ENCODE results near the gene PM20D1. TPM values are rescaled to one million over a fixed set of nuclear protein-coding genes. Genes with fewer than 3 reads are reported as not detected.

Gene PM20D1
- total and polyA plus RNA-seq, 10 of the 15 experiments (the other 5 are each of a cell fraction or from before 2014, with no cell fraction given): not detected

- Histone ChIP-seq H3K4me1 (ENCODE audit: control insufficient read depth, insufficient read depth, low read length) (peaks cover 7% of the 10 kb centered on the region), H3K4me2 (ENCODE audit: control insufficient read depth, insufficient read depth) (no peak overlapping the region), H3K4me3 (no peak overlapping the region), H3K27ac (ENCODE audit: control insufficient read depth, insufficient read depth) (no peak overlapping the region), H3K9ac (ENCODE audit: control insufficient read depth, insufficient read depth, low read length) (no peak overlapping the region), H3K36me3 (ENCODE audit: control insufficient read depth in 2 of 2, insufficient read depth in 2 of 2, low read length in 1 of 2) (no peaks in the 10 kb centered on the region), H2AFZ (ENCODE audit: control insufficient read depth, low read depth, low read length) (no peak overlapping the region), H3K9me3 (replicated peaks; ENCODE audit: control insufficient read depth, insufficient read depth, low read length) (no peaks in the 10 kb centered on the region), H4K20me1 (ENCODE audit: control insufficient read depth, insufficient read depth) (no peaks in the 10 kb centered on the region), H3K27me3 (replicated peaks in 1 of 2; ENCODE audit: control insufficient read depth in 2 of 2, insufficient read depth in 2 of 2, low read length in 1 of 2) (no peaks in the 10 kb centered on the region; a peak in 1 of 4 replicates), H3K79me2 (ENCODE audit: control insufficient read depth, insufficient read depth, low read length) (no peaks in the 10 kb centered on the region)
- POLR2A ChIA-PET: interaction anchor here (0.6 to 0.8 kb wide), 2 partner anchors 51 to 149 kb away, joined by 3 to 5 read pairs; no protein-coding TSS in a partner anchor
- RAD21 ChIA-PET (ENCODE audit: unreplicated experiment): interaction anchor here (0.9 to 6.0 kb wide), 6 partner anchors 114 to 184 kb away, joined by 3 to 121 read pairs (median 6); no protein-coding TSS in a partner anchor
- intact Hi-C loops (cut with micrococcal nuclease; ENCODE audit: unreplicated experiment): no loop called here
- TF ChIP-seq TARDBP (IDR thresholded peaks at IDR 0.05; ENCODE audit: borderline replicate concordance) (no peak), POU2F2 (IDR thresholded peaks at IDR 0.05; ENCODE audit: borderline replicate concordance, low read depth, low read length) (0 out of 3 replicates have a peak, but pooled peaks have one; percentile 34)
- 64% methylated on average over 5 of the region's 5 CpGs for WGBS (ENCODE audit: insufficient coverage, insufficient replicate concordance, low lambda C conversion rate, missing lambda C conversion rate)
- FAIRE-seq (no peak), DNase-seq (ENCODE audit: low read depth, low spot score) (no peak), ATAC-seq (peak; percentile 46)
- in situ Hi-C loops (cut with MboI): loop anchor here (5.0 kb wide), 3 partner anchors 118 to 313 kb away; no protein-coding TSS in a partner anchor
- SMC1A ChIA-PET (ENCODE audit: uncharacterized antibody, unreplicated experiment): interaction anchor here (1.2 to 5.4 kb wide), 9 partner anchors 16 to 312 kb away, joined by 3 to 104 read pairs (median 5); partner anchors contain the start of gene SLC41A1
- CTCF ChIA-PET: interaction anchor here (1.1 to 14.2 kb wide), 12 partner anchors 8 to 188 kb away, joined by 3 to 222 read pairs (median 7); no protein-coding TSS in a partner anchor
- no TSS peak for BruUV-seq (replicated peaks)
Observed at GRCh38 chr1:205794011-205794730, 55.8 kb downstream of the PM20D1 start.

- CTCF ChIA-PET: interaction anchor here (1.2 to 14.2 kb wide), 18 partner anchors 11 to 238 kb away, joined by 3 to 222 read pairs (median 10); no protein-coding TSS in a partner anchor
- FAIRE-seq (no peak), ATAC-seq (no peak), DNase-seq (ENCODE audit: low read depth, low spot score) (no peak)
- H3K4me3 ChIP-seq: no peak overlapping the region
- 34% methylated on average over 6 of the region's 6 CpGs for WGBS (ENCODE audit: insufficient coverage, insufficient replicate concordance, low lambda C conversion rate, missing lambda C conversion rate)
- no peaks in the 10 kb centered on the region for H3K79me2 ChIP-seq (ENCODE audit: control insufficient read depth, insufficient read depth, low read length)
- no peak overlapping the region for H2AFZ ChIP-seq (ENCODE audit: control insufficient read depth, low read depth, low read length)
- no peak overlapping the region for H3K9ac ChIP-seq (ENCODE audit: control insufficient read depth, insufficient read depth, low read length)
- no peak overlapping the region for H3K4me2 ChIP-seq (ENCODE audit: control insufficient read depth, insufficient read depth)
- POLR2A ChIA-PET: no interaction called here
- TF ChIP-seq EED (IDR thresholded peaks at IDR 0.05; ENCODE audit: low read depth) (no peak), ELK1 (IDR thresholded peaks at IDR 0.05; ENCODE audit: low read depth, low read length) (no peak), PML (IDR thresholded peaks at IDR 0.05; ENCODE audit: low read length) (no peak), BCL11A (IDR thresholded peaks at IDR 0.05; ENCODE audit: low read depth, low read length) (no peak)
- H3K9me3 ChIP-seq (replicated peaks; ENCODE audit: control insufficient read depth, insufficient read depth, low read length): no peaks in the 10 kb centered on the region
- SMC1A ChIA-PET (ENCODE audit: uncharacterized antibody, unreplicated experiment): interaction anchor here (0.5 to 5.4 kb wide), 15 partner anchors 11 to 1541 kb away, joined by 3 to 104 read pairs (median 5); partner anchors contain the start of gene SLC41A1
- no TSS peak for BruUV-seq (replicated peaks)
- RAD21 ChIA-PET (ENCODE audit: unreplicated experiment): interaction anchor here (1.1 to 6.0 kb wide), 9 partner anchors 13 to 313 kb away, joined by 3 to 121 read pairs (median 7); no protein-coding TSS in a partner anchor
- H3K4me1 ChIP-seq (ENCODE audit: control insufficient read depth, insufficient read depth, low read length): peaks cover 7% of the 10 kb centered on the region
- H3K27me3 ChIP-seq (replicated peaks in 1 of 2; ENCODE audit: control insufficient read depth in 2 of 2, insufficient read depth in 2 of 2, low read length in 1 of 2): no peaks in the 10 kb centered on the region; a peak in 1 of 4 replicates
- no peaks in the 10 kb centered on the region for H4K20me1 ChIP-seq (ENCODE audit: control insufficient read depth, insufficient read depth)
- H3K36me3 ChIP-seq (ENCODE audit: control insufficient read depth in 2 of 2, insufficient read depth in 2 of 2, low read length in 1 of 2): no peaks in the 10 kb centered on the region
- H3K27ac ChIP-seq (ENCODE audit: control insufficient read depth, insufficient read depth): no peak overlapping the region
- intact Hi-C loops (cut with micrococcal nuclease; ENCODE audit: unreplicated experiment) (loop anchor here (2.0 kb wide), 1 partner anchor 114 kb away; no protein-coding TSS in a partner anchor), in situ Hi-C loops (cut with MboI) (loop anchor here (5.0 kb wide), 3 partner anchors 119 to 314 kb away; no protein-coding TSS in a partner anchor)
Observed at GRCh38 chr1:205792961-205793673, 56.8 kb downstream of the PM20D1 start.
